RWPE1 (cell line): ENCODE data around the gene GRID1.

Source experiments
- CTCF ChIA-PET: fragments of 350-600 bp; sonication (Branson Sonifier 250); formaldehyde crosslinking; extraction: SDS; loops from one replicate; lab custom pipeline; 2021; lab: Yijun Ruan, JAX
- POLR2A ChIA-PET: fragments of 400-600 bp; formaldehyde crosslinking; extraction: SDS; loops from one replicate; lab custom pipeline; 2020; ENCODE audit warnings: antibody characterized with exemption; ENCODE audit not compliant: low non-redundant PET; lab: Yijun Ruan, JAX
- DNase-seq: peaks from one replicate; pipeline ENCODE4 v3.0.0; 2012; ENCODE audit warnings: low spot score
- H3K27ac ChIP-seq: fragments of 450-650 bp; 2 replicates; pipeline ENCODE4 v1.5.1; 2017
- TF ChIP-seq, protein P1 (sequence below): fragments of 450-650 bp; conservative IDR thresholded peaks from 2 replicates; pipeline ENCODE4 v1.5.1; 2017; ENCODE audit warnings: low read depth, mild to moderate bottlenecking

GRID1 gene

DNA sequence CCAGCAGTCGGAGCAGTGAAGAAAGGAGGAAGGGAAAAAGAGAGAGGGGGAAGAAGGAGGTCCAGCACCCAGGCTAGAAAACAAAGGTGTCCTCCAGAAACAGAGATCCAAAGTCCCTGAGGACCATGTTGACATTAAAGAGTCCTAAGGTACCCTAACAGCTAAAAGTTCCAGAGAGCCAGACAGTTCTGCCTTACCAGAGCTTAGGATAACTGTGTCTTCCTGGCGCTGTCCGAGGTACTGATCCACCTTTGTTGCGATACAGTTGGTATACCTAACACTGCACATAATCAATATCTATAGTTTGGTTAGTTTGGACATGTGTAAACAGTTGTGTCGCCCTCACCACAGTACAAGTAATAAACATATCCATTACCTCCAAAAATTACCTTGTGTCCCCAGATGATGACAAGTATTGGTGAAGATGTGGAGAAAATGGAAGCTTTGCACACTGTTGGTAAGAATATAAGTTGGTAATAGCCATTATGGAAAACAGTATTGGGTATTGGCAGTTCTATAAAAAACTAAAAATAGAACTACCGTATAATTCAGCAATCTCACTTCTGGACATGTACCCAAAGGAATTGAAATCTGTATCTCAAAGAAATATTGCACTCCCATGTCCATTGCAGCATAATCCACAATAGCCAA lies 59.8 kb downstream of the GRID1 start:
- peak; percentile 34 for DNase-seq
- ChIA-PET CTCF (no interaction called here), POLR2A (no interaction called here)
- no peak overlapping the region for H3K27ac ChIP-seq
- TF ChIP-seq, protein P1, sequence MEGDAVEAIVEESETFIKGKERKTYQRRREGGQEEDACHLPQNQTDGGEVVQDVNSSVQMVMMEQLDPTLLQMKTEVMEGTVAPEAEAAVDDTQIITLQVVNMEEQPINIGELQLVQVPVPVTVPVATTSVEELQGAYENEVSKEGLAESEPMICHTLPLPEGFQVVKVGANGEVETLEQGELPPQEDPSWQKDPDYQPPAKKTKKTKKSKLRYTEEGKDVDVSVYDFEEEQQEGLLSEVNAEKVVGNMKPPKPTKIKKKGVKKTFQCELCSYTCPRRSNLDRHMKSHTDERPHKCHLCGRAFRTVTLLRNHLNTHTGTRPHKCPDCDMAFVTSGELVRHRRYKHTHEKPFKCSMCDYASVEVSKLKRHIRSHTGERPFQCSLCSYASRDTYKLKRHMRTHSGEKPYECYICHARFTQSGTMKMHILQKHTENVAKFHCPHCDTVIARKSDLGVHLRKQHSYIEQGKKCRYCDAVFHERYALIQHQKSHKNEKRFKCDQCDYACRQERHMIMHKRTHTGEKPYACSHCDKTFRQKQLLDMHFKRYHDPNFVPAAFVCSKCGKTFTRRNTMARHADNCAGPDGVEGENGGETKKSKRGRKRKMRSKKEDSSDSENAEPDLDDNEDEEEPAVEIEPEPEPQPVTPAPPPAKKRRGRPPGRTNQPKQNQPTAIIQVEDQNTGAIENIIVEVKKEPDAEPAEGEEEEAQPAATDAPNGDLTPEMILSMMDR: no peak

DNA sequence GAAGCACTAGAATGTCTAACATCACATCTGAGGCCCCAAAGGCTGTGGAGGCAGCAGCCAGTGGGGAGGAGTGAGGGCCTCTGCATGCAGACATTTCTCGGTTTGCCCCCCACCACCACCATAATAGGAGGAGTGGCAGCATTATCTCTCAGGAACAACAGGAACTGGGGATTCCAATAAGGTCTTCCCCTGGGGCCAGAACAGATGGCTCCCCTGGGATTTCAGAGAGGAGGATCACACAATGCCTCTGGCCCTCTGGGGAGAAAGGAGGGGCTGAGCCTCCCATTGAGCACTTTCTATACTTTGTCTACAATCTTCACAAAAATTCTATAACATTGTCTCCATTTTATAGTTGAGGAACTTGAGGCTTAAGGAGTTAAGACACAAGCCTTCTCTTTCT lies 61.1 kb downstream of the GRID1 start:
- ChIA-PET CTCF (no interaction called here), POLR2A (no interaction called here)
- DNase-seq: no peak
- TF ChIP-seq, protein P1: no peak
- H3K27ac ChIP-seq: no peak overlapping the region

DNA sequence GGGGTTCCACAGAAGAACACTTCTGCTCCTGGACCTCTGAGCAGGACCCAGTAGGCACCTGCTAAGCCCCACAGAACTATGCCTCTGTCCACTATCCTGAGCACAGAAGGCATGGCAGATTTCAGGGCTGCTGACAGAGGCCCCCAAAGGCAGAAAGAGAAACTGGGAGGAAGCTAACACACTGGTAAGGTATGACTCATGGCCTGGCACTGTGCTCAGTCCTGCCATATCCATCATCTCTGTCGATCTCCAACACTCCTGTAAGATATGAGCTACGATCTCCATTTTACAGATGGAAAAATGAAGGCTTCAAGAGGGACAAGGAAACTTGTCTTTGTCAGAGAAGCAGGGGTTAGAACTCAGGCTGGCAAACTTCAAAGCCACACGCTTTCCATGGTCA lies 62.2 kb downstream of the GRID1 start:
- CTCF ChIA-PET: no interaction called here
- H3K27ac ChIP-seq: no peak overlapping the region
- DNase-seq: no peak
- TF ChIP-seq, protein P1: no peak
- POLR2A ChIA-PET: no interaction called here

DNA sequence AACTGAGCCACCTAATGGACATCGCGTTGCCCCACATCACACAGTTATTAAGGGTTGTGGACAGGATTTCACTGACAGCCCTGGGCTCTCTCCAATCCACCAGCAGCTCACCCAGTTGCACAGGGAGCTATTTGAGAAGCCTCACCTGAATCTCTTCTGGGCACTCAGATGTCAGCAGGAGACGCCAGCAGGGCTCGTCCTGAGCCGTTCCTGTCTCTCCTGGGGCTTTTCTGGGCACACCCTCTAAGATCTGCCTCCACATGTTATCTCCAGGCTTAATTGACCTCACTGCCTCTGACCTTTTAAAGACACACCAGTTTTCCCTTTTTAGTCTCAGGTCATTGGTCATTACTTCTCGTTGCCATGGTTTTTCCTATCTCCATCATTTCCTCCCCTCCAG lies 63.0 kb downstream of the GRID1 start:
- DNase-seq: no peak
- POLR2A ChIA-PET: no interaction called here
- CTCF ChIA-PET: interaction anchor here (0.6 kb wide), 1 partner anchor 245 kb away, joined by 3 read pairs; no protein-coding TSS in a partner anchor
- TF ChIP-seq, protein P1: no peak
- H3K27ac ChIP-seq: no peak overlapping the region

DNA sequence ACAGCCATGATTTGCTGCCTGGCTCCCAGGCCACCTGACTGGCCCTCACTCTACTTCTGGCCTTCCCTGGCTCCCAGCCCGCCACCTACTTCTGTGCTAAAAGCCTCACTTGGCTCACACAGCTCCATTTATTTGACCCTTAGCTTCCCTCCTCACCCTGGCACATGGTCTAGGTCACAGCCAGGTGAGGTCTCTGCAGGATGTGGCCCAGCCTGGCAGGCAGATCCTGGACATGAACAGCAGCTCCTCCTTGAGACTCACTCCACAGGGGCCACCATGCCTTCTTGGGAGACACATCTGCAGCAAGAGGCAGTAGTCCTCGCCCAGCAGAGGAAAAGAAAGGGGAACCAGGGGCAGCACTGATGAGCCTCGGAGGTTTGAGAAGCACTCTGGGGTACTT lies 64.6 kb downstream of the GRID1 start:
- TF ChIP-seq, protein P1: no peak
- H3K27ac ChIP-seq: no peak overlapping the region
- ChIA-PET CTCF (no interaction called here), POLR2A (no interaction called here)
- DNase-seq: no peak

DNA sequence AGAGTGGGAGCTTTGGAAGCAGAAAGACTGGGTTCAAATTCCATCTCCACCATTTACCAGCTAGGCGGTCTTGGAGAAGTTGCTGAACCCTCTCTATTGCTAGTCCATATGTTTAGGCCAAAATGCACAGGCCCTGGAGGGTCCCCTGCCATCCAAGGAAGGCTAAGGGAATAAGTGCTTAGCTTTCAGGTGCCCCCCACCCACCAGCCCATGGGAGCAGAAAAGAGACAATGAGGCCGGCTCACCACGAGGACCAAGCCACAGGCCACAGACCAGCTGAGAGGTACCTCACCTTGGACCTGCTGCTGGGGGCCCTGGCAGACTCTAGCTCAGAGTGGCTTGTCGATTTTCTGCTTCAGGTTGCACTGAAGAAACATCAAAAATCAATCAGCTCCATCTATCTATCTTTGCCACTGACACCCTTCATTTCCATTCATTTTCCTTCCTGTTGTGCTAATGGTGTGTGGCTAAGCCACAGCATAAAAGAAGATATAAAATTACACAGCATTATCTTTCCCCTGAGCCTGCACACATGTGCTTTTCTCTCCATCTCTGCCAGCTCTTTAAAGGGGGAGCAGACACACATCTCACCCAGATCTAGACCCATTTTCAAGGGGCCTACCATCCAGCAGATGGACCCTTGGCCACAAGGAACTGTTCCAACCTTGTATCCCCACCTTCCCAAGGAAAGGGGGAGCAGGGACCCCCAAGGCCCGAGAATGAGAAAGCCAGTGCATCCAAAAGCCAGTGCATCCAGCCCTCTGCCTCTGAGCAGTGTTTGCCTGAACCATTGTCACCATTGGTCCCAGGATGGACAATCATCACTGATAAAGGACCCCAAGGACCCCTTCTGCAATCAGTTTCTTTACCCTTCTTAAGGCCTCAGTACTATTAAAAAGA lies 65.4 kb downstream of the GRID1 start:
- ChIA-PET POLR2A (no interaction called here), CTCF (no interaction called here)
- TF ChIP-seq, protein P1: no peak
- no peak for DNase-seq
- no peak overlapping the region for H3K27ac ChIP-seq
